NCI-H1694 (cell line): ENCODE measurements around the gene EXOSC6.
"Not testable (repeated sequence)": the region's sequence is repeated elsewhere in the genome, so short reads cannot be mapped to it uniquely, and the experiment has no call there.

ENCODE experiments used
- DNase-seq: peaks from one replicate; lab custom pipeline; 2025; lab: John Stamatoyannopoulos, UW

Gene EXOSC6

DNA sequence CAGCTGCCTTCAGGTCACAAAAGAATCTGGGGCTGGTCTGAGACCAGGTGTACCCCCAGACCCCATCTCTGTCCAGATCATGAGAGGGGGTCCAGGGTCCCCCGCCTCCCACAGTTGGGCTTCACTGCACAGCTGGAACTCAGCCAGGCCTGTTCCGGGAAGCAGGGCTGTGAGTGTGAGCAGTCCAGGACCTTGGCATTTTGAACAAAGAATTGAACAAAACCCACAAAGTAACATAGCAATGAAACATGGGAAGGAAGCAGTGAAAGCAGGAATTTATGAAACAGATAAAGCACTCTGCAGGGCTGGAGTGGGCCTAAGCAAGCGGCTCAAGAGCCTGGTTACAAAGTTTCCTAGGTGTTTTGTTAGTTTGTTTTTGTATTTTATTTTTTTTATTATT, 53.1 kb downstream of the EXOSC6 start:
- DNase-seq: not testable (repeated sequence)

DNA sequence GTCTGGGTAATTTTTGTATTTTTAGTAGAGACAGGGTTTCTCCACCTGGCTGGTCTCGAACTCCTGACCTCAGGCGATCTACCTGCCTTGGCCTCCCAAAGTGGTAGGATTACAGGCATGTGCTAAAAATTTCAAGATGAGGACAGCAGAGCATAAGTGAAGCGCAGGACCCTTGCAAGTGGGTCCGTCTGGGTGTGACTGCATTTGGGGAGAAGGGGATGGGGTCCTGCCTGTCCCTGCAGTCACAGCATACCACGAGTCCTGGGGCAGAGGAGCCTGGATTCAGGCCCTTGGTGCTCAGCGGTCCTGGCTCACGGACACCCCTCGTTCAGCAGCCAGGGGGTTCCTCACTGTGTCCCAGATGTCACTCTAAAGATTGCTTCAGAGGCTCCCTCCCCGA, 53.5 kb downstream of the EXOSC6 start:
- not testable (repeated sequence) for DNase-seq

GRCh38 chr16:70197611-70198010, 54.1 kb downstream of the EXOSC6 start:
- DNase-seq: not testable (repeated sequence)
